ENCODE data around the gene PRPS1.

- TF ChIP-seq PAX5 (IDR thresholded peaks at IDR 0.05; ENCODE audit: insufficient read depth, low read length, severe bottlenecking): no peak
- no peak for TF ChIP-seq POLR2A (IDR thresholded peaks at IDR 0.05; ENCODE audit: low read depth, low read length)
These were observed 72.0 kb downstream of the PRPS1 start for GRCh38 chrX:107700317-107700774.

Data from GM12891 (cell line).